Measurements from ENCODE around the gene HEATR5B. TPM values are rescaled to one million over a fixed set of nuclear protein-coding genes. Genes with fewer than 3 reads are reported as not detected.

The HEATR5B gene
- total and polyA plus RNA-seq, 2 experiments from 2014 or later, result 5.5 to 12.1 TPM

GRCh38 chr2:37102588-37102987, 18.4 kb upstream of the HEATR5B start:
- no peak for DNase-seq (ENCODE audit: low read depth in 1 of 2, low spot score in 1 of 2)
- Histone ChIP-seq H3K27ac (no peak overlapping the region), H3K4me1 (ENCODE audit: low read depth) (no peaks in the 10 kb centered on the region), H3K9me3 (ENCODE audit: low read depth) (no peaks in the 10 kb centered on the region), H3K4me3 (no peak overlapping the region), H3K27me3 (no peaks in the 10 kb centered on the region), H3K36me3 (peaks cover 7% of the 10 kb centered on the region)
- TF ChIP-seq CTCF (IDR thresholded peaks at IDR 0.05; ENCODE audit: low read depth, low read length), result no peak

GRCh38 chr2:37100054-37100453, 15.9 kb upstream of the HEATR5B start:
- H3K4me3 ChIP-seq, result no peak overlapping the region
- no peak for TF ChIP-seq CTCF (IDR thresholded peaks at IDR 0.05; ENCODE audit: low read depth, low read length)
- peaks cover 15% of the 10 kb centered on the region for H3K36me3 ChIP-seq
- no peak for DNase-seq (ENCODE audit: low read depth in 1 of 2, low spot score in 1 of 2)
- H3K27me3 ChIP-seq, result no peaks in the 10 kb centered on the region
- H3K4me1 ChIP-seq (ENCODE audit: low read depth), result no peaks in the 10 kb centered on the region
- H3K27ac ChIP-seq, result no peak overlapping the region
- H3K9me3 ChIP-seq (ENCODE audit: low read depth), result no peaks in the 10 kb centered on the region

- peaks cover 29% of the 10 kb centered on the region for H3K36me3 ChIP-seq
- DNase-seq (ENCODE audit: low read depth in 1 of 2, low spot score in 1 of 2), result no peak
- no peak overlapping the region for H3K27ac ChIP-seq
- no peak for TF ChIP-seq CTCF (IDR thresholded peaks at IDR 0.05; ENCODE audit: low read depth, low read length)
- H3K9me3 ChIP-seq (ENCODE audit: low read depth), result no peaks in the 10 kb centered on the region
- H3K4me1 ChIP-seq (ENCODE audit: low read depth), result no peaks in the 10 kb centered on the region
- no peaks in the 10 kb centered on the region for H3K27me3 ChIP-seq
- H3K4me3 ChIP-seq, result no peak overlapping the region
Observed at GRCh38 chr2:37098416-37099118, 14.4 kb upstream of the HEATR5B start.

GRCh38 chr2:37096568-37096967, 12.4 kb upstream of the HEATR5B start:
- Histone ChIP-seq H3K27ac (no peak overlapping the region), H3K9me3 (ENCODE audit: low read depth) (no peaks in the 10 kb centered on the region), H3K4me1 (ENCODE audit: low read depth) (no peaks in the 10 kb centered on the region), H3K4me3 (no peak overlapping the region), H3K36me3 (peaks cover 41% of the 10 kb centered on the region), H3K27me3 (no peaks in the 10 kb centered on the region)
- DNase-seq (ENCODE audit: low read depth in 1 of 2, low spot score in 1 of 2), result no peak
- no peak for TF ChIP-seq CTCF (IDR thresholded peaks at IDR 0.05; ENCODE audit: low read depth, low read length)

GRCh38 chr2:37091873-37092272, 7.7 kb upstream of the HEATR5B start:
- no peak for TF ChIP-seq CTCF (IDR thresholded peaks at IDR 0.05; ENCODE audit: low read depth, low read length)
- no peaks in the 10 kb centered on the region for H3K4me1 ChIP-seq (ENCODE audit: low read depth)
- H3K36me3 ChIP-seq, result peaks cover 41% of the 10 kb centered on the region
- H3K9me3 ChIP-seq (ENCODE audit: low read depth), result no peaks in the 10 kb centered on the region
- no peak overlapping the region for H3K4me3 ChIP-seq
- H3K27ac ChIP-seq, result no peak overlapping the region
- DNase-seq (ENCODE audit: low read depth in 1 of 2, low spot score in 1 of 2), result no peak
- H3K27me3 ChIP-seq, result no peaks in the 10 kb centered on the region
